ENCODE results near the gene DYRK1A.

GRCh38 chr21:37339552-37339939 lies 27.0 kb upstream of the DYRK1A start:
- no peak for TF ChIP-seq POLR2A (IDR thresholded peaks at IDR 0.05)
- TF ChIP-seq CTCF (IDR thresholded peaks at IDR 0.05): no peak
- no peak for TF ChIP-seq POLR2AphosphoS5 (IDR thresholded peaks at IDR 0.05)

Measured in prostate gland (tissue), 2 donors.